ENCODE data around the gene MCM8. TPM values are rescaled to one million over a fixed set of nuclear protein-coding genes. Genes with fewer than 3 reads are reported as not detected.

The MCM8 gene
- total and polyA plus RNA-seq, 2 experiments from 2014 or later, result 1.5 to 6.7 TPM

DNA sequence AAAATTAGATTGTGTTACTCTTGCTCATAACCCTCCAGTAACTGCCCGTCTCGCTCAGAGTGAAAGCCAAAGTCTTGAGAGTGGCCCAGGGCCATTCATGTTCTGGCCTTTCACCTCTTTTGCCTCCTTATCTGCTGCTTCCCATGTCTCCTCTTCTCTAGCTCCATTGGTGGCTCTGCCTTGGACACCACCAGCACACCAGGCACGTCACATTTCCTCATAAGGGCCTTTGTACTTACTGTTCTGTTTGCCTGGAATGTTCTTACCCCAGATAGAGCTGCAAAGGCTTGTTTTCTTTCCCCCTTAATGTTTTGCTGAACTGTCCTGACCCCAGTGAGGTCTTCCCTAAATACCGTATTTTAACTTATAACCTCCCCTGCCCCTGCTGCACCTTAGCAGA is 29.3 kb downstream of the MCM8 start:
- no peak overlapping the region for H3K4me3 ChIP-seq
- H3K27me3 ChIP-seq, result no peaks in the 10 kb centered on the region
- WGBS (ENCODE audit: low lambda C conversion rate, missing lambda C conversion rate), result 86% methylated on average over 4 of the region's 4 CpGs
- peaks cover 7% of the 10 kb centered on the region for H3K4me1 ChIP-seq (ENCODE audit: insufficient read depth)
- no peak overlapping the region for H3K4me2 ChIP-seq
- TF ChIP-seq, protein P1, sequence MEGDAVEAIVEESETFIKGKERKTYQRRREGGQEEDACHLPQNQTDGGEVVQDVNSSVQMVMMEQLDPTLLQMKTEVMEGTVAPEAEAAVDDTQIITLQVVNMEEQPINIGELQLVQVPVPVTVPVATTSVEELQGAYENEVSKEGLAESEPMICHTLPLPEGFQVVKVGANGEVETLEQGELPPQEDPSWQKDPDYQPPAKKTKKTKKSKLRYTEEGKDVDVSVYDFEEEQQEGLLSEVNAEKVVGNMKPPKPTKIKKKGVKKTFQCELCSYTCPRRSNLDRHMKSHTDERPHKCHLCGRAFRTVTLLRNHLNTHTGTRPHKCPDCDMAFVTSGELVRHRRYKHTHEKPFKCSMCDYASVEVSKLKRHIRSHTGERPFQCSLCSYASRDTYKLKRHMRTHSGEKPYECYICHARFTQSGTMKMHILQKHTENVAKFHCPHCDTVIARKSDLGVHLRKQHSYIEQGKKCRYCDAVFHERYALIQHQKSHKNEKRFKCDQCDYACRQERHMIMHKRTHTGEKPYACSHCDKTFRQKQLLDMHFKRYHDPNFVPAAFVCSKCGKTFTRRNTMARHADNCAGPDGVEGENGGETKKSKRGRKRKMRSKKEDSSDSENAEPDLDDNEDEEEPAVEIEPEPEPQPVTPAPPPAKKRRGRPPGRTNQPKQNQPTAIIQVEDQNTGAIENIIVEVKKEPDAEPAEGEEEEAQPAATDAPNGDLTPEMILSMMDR (IDR thresholded peaks at IDR 0.05; ENCODE audit: poor library complexity), result no peak
- TF ChIP-seq EZH2 (IDR thresholded peaks at IDR 0.05; ENCODE audit: borderline replicate concordance) (no peak), EZH2phosphoT487 (IDR thresholded peaks at IDR 0.05; ENCODE audit: low read depth, severe bottlenecking, unreplicated experiment) (no peak)
- no peak for DNase-seq (ENCODE audit: low spot score)
- H4K20me1 ChIP-seq (ENCODE audit: insufficient read depth, poor library complexity, severe bottlenecking), result no peaks in the 10 kb centered on the region
- H2AFZ ChIP-seq, result no peak overlapping the region
- H3K9me2 ChIP-seq (replicated peaks; ENCODE audit: insufficient read depth), result no peaks in the 10 kb centered on the region
- no peaks in the 10 kb centered on the region for H3K79me2 ChIP-seq
- H3K36me3 ChIP-seq (replicated peaks; ENCODE audit: insufficient read depth, low read depth), result no peaks in the 10 kb centered on the region
- no peaks in the 10 kb centered on the region for H3K9me3 ChIP-seq (ENCODE audit: low read depth)
- peak overlapping the region; percentile 61 for H3K27ac ChIP-seq

DNA sequence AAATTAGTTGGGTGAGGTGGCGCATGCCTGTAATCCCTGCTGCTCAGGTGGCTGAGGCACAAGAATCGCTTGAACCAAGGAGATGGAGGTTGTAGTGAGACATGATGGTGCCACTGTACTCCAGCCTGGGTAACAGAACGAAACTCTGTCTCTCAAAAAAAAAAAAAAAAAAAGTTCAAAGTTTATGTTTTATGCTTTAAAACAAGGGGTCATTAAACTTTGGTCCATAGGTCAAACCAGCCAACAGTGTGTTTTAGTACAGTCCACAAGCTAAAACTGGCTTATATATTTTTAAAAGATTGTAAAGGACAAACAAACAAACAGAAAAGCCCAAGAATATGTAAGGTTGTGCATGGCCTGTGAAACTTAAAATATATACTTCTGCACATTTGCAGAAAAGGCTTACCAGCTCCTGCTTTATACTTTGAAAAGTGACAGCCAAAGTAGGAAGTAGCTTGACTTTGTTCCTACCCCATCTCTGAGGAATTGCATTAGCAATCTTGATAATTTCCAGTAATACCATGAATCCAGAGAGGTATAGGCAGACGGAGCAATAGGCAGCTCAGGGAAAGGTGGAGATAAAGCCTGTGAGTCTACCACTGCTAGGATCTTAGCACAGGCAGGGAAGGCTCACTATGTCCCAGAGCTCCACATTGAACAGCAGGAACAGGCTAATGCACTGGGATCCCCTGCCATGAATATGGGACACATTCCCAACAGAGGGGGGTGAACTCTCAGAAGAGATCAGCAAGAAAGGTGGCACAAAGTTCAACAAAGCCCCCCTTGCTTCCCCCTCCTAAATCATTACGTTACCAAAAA is 30.5 kb downstream of the MCM8 start:
- no peaks in the 10 kb centered on the region for H3K9me2 ChIP-seq (replicated peaks; ENCODE audit: insufficient read depth)
- H3K27me3 ChIP-seq, result no peaks in the 10 kb centered on the region
- 68% methylated on average over 5 of the region's 5 CpGs for WGBS (ENCODE audit: low lambda C conversion rate, missing lambda C conversion rate)
- peak overlapping the region; percentile 61 for H3K27ac ChIP-seq
- H3K79me2 ChIP-seq, result no peaks in the 10 kb centered on the region
- TF ChIP-seq EZH2 (IDR thresholded peaks at IDR 0.05; ENCODE audit: borderline replicate concordance) (no peak), EZH2phosphoT487 (IDR thresholded peaks at IDR 0.05; ENCODE audit: low read depth, severe bottlenecking, unreplicated experiment) (no peak)
- TF ChIP-seq, protein P1 (IDR thresholded peaks at IDR 0.05; ENCODE audit: poor library complexity), result no peak
- no peak overlapping the region for H3K4me3 ChIP-seq
- H2AFZ ChIP-seq, result no peak overlapping the region
- H4K20me1 ChIP-seq (ENCODE audit: insufficient read depth, poor library complexity, severe bottlenecking), result no peaks in the 10 kb centered on the region
- peak overlapping the region; percentile 47 for H3K4me2 ChIP-seq
- no peaks in the 10 kb centered on the region for H3K9me3 ChIP-seq (ENCODE audit: low read depth)
- DNase-seq (ENCODE audit: low spot score), result no peak
- peaks cover 7% of the 10 kb centered on the region for H3K4me1 ChIP-seq (ENCODE audit: insufficient read depth)
- no peaks in the 10 kb centered on the region for H3K36me3 ChIP-seq (replicated peaks; ENCODE audit: insufficient read depth, low read depth)

DNA sequence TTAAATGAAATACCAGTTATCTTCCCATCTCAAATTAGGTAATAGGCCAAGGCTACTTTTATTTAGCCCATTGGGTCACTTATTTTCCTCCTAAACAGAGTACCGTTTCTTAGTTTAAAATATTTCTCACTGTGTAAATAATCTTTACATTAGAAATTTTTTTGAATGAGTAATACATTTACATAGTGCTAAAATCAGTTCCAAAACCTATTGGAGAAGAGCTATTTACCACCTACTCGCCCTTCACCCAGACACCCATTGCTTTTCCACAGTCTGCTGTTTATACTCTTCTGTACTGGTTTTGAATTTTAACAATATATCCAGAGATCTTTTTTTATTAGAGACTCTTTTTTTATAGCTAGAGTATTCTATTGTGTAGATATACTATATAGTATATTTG is 36.9 kb downstream of the MCM8 start:
- Histone ChIP-seq H3K36me3 (replicated peaks; ENCODE audit: insufficient read depth, low read depth) (no peaks in the 10 kb centered on the region), H3K9me2 (replicated peaks; ENCODE audit: insufficient read depth) (no peaks in the 10 kb centered on the region)
- 94% methylated on average over 2 of the region's 2 CpGs for WGBS (ENCODE audit: low lambda C conversion rate, missing lambda C conversion rate)

More for the DNA sequence above, 36.9 kb downstream of the MCM8 start:
- no peak overlapping the region for H3K4me3 ChIP-seq
- peaks cover 16% of the 10 kb centered on the region for H3K4me1 ChIP-seq (ENCODE audit: insufficient read depth)
- no peak overlapping the region for H3K4me2 ChIP-seq
- no peak overlapping the region for H2AFZ ChIP-seq
- H3K27me3 ChIP-seq, result no peaks in the 10 kb centered on the region
- H3K79me2 ChIP-seq, result no peaks in the 10 kb centered on the region
- no peak for DNase-seq (ENCODE audit: low spot score)
- no peak overlapping the region for H3K27ac ChIP-seq
- no peaks in the 10 kb centered on the region for H4K20me1 ChIP-seq (ENCODE audit: insufficient read depth, poor library complexity, severe bottlenecking)
- H3K9me3 ChIP-seq (ENCODE audit: low read depth), result no peaks in the 10 kb centered on the region
- TF ChIP-seq EZH2phosphoT487 (IDR thresholded peaks at IDR 0.05; ENCODE audit: low read depth, severe bottlenecking, unreplicated experiment) (no peak), EZH2 (IDR thresholded peaks at IDR 0.05; ENCODE audit: borderline replicate concordance) (no peak)
- TF ChIP-seq, protein P1 (IDR thresholded peaks at IDR 0.05; ENCODE audit: poor library complexity), result no peak

Measured in hepatocyte (in vitro differentiated cells).